PC-9 (cell line): ENCODE measurements around the gene PTK6.

Source experiments
- CTCF ChIP-seq: fragments of 200-600 bp; sonication (generic); conservative IDR thresholded peaks from 2 replicates; pipeline ENCODE4 v1.6.1; 2017; ENCODE audit warnings: mixed run types, antibody characterized with exemption, mild to moderate bottlenecking, moderate library complexity
- EZH2 ChIP-seq: fragments of 200-600 bp; sonication (generic); IDR thresholded peaks from 2 replicates; pipeline ENCODE4 v1.8.0; 2017; ENCODE audit warnings: antibody characterized with exemption, low read depth

DNA sequence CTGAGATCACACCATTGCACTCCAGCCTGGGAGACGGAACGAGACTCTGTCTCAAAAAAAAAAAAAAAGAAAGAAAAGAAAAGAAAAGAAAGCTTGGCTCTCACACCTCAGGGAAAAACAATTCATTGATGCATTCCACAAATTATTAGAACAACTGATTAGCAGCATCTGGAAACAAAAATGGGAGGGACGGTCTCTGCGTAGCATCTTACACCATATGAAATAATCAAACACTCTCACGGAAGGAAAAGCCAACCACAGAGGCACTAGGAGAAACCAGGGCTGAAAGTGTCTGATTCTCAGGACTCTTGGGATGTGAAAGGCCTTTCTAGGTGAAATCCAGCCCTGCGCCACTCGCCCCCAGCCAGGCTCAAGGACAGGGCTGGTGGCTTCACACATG lies 39.1 kb upstream of the PTK6 start:
- TF ChIP-seq CTCF = no peak
- no peak for TF ChIP-seq EZH2
